ENCODE measurements around the gene IMPACT.

Gene IMPACT, protein sequence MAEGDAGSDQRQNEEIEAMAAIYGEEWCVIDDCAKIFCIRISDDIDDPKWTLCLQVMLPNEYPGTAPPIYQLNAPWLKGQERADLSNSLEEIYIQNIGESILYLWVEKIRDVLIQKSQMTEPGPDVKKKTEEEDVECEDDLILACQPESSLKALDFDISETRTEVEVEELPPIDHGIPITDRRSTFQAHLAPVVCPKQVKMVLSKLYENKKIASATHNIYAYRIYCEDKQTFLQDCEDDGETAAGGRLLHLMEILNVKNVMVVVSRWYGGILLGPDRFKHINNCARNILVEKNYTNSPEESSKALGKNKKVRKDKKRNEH

DNA sequence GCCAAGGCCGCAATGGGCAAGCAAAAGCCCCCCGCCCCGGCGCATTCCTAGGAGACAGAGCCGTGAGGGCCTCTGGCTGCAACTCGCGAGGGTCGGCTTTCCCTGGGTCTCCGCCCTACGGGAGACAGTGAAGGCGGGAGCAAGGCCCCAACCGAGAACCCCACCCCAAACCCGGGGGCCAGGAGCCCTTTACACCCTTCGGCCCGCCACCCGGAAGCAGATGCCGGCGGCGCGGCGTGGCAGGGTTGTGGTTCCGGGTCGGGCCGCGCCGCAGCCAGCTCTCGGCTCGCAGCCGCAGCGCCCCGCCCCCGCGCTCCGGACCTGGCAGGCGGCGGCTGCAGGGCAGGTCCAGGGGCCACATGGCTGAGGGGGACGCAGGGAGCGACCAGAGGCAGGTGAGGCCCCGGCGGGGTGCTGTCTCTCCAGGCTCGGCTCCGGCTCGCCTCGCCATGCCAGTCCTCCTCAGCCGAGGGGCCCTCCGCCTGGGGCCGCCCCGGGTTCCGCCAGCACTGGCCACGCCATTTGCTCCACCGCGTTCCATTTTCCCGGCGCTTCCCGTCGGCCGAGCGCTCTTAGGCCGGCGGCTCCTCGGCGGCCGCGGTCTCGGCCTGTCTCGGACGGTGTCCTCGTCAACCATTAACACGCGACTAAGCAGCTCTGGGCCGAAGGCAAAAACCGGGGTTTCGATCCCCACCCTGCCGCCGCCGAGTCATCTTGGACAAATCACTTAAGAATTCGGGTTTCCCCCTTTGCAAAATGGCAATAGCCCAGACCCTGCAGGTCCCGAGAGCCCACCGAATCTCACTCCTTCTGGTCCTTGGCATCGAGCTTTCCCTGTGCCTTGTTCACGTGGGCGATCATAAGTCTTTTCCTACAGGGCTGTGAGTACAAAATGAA is at the start of gene IMPACT:
TSS of gene IMPACT (plus strand) at position 273 of the 897 bp plus-strand sequence. CDS start at position 360, 87 bp downstream.
- peak; percentile 97 for DNase-seq (ENCODE audit: low spot score)

DNA sequence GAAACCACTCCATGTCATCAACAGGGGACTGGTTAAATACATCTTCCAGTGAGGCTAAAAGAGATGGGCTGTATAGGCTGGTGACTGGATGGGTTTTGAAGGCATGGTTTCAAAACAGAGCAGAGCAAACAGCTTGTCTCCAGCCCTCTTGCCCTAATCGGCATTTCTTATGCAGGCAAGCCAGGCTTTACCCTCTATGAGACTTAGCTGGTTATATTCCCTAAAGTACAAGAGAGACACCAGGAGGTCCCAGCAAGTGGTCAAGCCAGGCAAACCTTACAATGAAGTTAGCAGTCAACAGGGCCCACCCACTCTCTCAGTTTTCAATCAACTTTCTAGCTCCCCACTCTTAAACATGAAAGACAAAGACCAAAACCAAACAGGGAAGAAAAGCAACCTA is 47.9 kb upstream of the IMPACT start:
- DNase-seq (ENCODE audit: low spot score): no peak

DNA sequence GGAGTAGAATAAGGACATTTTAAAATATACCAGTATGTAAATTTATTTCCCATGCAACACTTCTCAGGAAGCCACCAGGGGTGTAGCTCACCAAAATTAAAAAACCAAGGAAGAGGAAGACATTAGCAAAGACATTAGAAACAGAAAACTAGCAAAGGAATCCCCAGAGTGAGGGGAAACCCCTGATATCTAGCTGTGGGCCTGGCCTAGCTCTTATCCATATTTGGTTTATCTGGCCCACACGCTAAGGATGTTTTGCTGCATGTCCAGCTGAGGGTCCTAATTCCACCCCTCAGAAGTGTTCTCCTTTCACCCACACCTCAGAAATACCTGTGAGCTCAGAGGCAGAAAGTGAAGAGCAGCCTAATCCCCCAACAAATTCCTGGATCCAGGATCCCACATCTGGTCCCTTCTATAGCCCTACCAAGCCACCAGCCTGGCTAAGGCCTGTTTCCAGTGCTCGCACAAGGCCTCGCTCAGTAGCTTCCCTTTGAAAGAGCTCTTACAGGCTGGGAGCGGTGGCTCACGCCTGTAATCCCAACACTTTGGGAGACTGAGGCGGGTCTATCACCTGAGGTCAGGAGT is 46.2 kb upstream of the IMPACT start:
- no peak for DNase-seq (ENCODE audit: low spot score)

DNA sequence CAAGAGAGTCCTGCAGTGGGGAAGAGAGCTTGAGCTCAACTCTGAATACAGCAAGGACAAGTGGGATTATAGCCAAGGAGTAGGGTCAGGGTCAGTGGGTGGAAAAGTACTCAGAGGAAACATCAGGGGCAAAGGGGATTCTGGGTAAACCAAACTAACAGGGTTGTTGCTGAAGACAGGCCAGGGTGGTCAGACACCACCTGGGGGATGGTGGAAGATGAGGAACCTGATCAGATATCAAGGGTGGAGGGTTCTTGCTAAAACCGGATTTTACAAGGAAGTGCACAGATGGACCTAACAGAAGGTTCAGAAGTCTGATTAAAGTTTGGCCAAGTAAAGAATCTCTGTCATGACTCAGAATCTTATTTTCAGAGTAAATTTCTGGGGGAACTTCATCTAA is 45.3 kb upstream of the IMPACT start:
- no peak for DNase-seq (ENCODE audit: low spot score)

DNA sequence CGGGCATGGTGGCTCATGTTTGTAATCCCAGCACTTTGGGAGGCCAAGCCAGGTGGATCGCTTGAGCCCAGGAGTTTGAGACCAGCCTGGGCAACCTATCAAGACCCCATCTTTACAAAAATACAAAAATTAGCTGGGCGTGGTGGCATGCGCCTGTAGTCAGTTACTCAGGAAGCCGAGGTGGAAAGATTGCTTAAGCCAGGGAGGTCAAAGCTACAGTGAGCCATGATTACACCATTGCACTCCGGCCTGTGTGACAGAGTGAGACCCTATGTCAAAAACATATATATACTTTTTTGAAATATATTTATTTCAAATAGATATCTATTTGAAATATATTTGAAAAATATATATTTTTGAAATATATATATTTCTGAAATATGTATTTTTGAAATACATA is 39.8 kb upstream of the IMPACT start:
- no peak for DNase-seq (ENCODE audit: low spot score)

DNA sequence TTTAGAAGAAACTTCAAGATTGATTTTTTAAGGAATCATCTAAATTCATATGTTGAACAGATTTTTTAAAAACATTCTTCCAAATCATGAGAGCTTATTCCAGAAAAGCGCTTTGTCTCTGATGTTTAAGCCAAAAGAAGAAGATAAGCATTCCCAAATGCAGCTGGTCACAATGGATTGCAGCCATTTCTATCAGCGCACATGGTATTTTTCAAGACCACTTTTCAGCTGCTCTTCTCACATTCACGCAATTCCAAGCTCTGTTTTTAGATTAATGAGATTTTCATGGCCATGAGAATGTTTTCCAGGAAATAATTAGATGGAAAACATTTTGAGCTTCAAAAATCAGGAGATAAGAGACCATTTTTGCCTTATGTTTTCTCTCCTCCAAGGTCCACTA is 37.5 kb upstream of the IMPACT start:
- DNase-seq (ENCODE audit: low spot score): no peak

DNA sequence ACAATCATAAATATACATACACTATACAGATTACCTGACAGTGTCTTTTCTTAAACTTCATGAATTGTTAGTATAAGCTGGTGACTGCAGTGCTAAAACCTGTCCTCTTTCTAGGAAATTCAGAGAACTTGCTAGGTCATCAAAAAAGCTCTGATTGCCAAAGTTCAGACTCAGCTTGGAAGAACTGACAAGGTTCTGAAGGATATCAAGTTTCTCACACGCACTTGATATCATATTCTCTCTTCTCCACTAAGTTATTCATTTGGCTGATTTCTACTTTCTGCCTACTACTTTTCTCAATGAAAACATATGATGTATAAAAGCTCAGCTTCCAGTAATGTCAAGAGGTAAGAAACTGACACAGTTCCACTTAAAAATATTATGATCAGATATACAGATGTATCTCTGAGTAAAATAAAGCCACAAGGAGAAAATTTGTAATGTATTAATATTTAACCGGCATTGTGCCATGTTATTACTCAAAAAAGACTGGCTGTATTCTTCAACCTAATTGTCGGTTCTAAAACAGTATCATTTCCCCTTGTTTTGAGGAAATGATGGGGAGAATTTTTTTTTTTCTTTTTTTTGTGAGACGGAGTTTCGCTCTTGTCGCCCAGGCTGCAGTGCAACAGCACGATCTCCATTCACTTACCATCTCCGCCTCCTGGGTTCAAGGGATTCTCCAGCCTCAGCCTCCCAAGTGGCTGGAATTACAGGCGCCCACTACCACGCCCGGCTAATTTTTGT is 31.2 kb upstream of the IMPACT start:
- DNase-seq (ENCODE audit: low spot score): no peak

DNA sequence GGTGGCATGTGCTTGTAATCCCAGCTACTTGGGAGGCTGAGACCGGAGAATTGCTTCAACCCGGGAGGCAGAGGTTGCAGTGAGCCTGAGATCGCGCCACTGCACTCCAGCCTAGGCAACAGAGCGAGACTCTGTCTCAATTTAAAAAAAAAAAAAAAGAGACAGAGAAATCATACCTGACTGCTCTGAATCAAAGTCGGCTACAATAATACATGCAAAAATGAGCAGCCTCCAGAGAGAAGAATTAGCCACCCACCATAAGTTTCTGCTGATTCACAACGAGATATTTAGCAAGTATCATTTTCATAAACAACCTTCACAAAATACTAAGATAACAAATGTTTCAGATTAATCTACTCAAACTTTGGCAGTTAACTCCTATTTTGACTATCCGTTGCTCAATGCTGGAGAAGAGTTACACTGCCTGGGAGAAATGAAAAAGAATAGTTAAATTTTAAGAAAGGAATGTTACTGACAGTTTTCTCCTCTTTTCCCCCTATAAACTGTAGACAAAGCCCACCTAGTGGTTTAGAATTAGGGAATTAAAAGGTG is 30.3 kb upstream of the IMPACT start:
- no peak for DNase-seq (ENCODE audit: low spot score)

DNA sequence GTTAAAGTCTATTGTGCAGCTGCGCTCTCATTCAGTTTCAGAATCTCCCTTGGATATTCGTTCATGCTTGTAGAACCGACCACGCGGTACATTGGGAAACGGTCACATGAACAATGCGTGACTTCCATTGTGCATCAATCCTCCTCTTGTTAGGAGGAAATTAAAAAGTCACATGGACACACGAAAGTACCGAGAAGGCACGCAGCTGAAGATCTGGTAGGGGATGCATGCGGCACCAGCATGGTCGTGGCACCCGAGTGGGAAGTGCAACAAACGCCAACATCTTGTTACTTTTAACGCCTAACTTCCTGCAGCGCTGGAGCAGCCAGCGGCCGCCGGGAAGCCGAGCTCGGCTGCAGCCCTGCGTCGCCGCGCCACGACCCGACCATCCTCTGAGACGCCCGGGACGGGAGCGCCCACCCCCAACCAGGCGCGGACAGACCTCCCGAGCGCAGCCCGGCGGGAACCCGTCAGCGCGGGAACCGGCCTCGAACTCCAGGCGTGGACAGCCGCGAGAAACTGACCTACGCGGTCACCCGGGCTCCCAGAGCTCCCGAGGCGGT is 29.3 kb upstream of the IMPACT start:
- peak; percentile 49 for DNase-seq (ENCODE audit: low spot score)

DNA sequence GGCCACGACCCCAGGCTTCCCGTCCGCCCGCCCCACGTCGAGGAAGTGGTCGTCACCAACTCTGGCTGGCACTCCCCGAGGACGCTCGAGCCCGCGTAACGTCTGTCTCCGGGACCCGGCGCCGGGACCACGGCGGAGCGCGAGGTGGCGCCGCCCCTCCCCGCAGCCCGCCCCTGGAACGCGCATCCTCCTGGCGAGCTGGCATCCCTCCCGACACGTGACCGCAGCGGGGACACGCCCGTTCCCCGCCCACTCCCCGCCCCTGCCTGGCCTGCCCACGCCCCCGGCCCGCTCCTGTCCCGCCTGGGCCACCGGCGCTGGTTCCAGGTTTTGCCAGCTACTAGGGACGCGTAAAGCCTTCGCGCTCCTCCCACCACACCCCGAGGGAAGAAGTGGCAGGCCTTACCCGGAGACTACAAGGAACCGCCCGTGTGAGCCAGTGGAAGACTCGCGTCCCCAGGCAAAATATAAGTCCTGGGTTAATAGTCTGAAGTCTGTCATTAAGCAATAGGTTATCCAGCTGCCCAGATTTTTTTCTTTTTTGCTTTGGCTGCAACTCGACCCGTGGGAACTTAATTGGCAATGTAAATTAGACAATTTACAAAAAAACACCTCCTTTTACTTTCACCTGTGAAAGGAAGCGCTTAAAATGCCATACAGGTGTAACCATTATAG is 28.6 kb upstream of the IMPACT start, which contains the start of gene OSBPL1A:
TSS of gene OSBPL1A (minus strand) at position 131 of the 675 bp plus-strand sequence. CDS start 20,291 bp downstream, outside the sequence.
- peak; percentile 98 for DNase-seq (ENCODE audit: low spot score)

DNA sequence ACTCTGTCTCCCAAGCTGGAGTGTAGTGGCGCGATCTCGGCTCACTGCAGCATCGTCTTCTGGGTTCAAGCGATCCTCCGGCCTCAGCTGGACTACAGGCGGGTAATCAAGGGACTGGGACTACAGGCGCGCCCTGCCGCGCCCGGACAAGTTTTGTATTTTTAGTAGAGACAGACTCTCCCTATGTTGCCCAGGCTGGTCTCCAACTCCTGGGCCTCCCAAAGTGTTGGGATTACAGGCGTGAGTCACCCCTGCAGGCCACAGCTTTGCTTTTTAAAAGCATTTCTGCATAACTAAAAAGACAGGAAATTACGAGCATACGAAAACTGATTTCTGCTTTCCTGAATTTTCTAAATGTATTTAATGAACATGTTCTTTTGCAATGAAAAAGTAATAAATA is 27.9 kb upstream of the IMPACT start:
- DNase-seq (ENCODE audit: low spot score): peak; percentile 53

DNA sequence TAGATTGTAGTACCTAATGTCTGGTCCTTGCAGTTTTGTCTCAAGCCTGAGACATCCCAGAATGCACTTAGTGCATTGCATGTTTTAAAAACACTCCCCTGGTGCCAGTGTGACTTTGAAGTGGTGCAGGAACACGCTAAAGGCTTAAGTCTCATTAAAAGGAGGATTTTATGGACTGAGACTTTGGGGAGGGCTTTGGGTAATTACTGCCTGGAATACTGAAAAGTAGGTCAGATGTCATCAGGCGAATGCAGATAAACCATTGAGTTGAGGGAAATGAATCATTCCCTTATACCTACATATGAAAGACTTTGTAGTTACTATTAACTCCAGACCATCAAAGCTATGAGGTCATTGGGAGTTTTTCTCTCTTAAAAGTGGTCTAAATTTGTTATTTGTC is 25.9 kb upstream of the IMPACT start:
- no peak for DNase-seq (ENCODE audit: low spot score)

DNA sequence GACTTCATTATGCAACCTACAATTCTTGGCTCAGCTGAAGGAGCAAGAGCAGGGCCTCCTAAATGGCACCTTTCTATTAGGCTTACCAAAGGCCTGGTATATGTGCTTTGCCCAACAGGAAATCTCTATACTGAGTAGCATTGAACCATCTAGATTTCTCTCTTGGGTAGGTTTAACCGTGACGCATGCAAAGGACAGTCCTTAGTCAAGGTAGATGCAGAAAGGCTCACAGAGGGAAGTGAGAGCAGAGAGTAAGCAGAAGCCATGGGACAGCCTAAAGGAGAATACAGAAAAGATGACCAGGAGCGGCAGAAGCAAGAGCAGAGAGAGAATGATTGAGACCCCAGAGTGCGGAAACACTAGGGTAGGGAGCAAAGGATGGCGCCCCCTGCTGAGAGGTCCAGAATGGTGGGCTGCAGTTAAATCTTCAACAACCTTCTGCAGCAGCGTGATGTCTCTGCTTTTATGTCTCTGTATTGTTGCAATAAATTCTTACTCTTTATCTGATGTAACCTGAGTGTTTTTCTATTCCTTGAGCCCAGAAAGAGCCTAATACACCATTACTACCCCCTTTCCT is 24.2 kb upstream of the IMPACT start:
- DNase-seq (ENCODE audit: low spot score): no peak

DNA sequence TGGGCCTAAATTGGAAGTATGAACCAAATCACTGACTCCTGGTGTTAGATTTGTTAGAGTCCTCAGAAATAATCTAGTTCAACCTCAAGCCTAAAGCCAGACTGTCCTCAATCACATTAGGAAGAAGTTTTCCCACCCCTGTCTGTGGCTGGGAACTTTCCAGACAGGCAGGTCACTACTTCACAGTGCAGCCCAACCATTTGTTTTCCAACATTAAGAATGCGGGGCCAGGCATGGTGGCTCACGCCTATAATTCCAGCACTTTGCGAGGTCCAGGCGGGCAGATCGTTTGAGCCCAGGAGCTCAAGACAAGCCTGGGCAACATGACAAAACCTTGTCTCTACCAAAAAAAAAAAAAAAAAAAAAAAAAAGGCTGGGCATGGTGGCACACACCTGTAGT is 23.4 kb upstream of the IMPACT start:
- no peak for DNase-seq (ENCODE audit: low spot score)

DNA sequence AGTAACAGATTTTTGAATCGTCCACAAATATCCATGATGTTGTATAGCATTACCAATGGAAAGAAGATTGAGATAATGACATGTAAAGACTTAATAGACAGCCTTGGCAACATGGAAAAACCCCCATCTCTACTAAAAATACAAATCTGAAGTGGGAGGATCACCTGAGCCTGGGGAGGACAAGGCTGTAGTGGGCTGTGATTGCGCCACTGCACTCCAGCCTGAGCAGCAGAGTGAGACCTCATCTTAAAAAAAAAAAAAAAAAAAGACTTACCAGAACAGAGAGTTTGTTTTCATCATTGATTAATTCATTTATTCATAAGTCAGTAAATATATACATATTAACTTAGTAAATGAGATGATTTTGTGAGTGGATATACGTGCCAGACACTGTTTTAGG is 21.9 kb upstream of the IMPACT start:
- no peak for DNase-seq (ENCODE audit: low spot score)

DNA sequence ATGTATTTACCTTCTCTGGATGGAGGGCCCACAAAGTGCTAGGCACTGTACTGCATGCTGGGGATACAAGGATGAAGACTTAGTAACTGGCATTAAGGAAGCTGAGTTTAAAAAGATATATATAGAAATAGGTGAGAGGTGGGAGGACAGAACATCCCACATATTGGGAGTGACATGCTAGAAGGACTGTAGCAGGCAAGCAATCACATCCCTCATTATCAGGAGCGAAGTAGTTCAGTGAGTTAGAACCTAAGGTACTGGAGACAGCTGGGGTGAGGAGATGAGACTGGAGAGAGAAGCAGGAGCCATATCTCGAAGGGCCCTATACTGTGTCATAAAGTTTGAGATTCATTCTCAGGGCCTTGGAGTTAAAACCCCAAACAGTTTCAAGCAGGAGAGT is 18.0 kb upstream of the IMPACT start:
- DNase-seq (ENCODE audit: low spot score): no peak

DNA sequence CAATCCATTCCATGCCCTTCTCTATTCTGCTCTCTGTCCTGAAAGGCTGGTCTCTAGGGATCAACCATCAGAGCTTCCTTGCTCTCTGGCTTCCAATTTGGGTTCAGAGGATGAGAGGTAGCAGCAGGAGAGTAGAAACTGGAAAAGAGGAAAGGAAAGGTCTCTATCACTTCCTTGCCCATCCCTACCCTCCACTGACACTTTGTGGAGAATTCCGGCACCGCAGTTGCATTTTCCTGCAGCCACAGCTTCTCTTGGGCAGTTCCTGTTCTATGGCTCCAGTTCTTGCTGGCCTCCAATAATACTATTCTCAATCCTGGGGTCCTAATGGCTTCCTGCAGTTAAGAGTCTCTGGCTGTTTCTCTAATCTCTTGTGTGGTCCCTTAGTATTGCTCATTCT is 13.3 kb upstream of the IMPACT start:
- peak; percentile 68 for DNase-seq (ENCODE audit: low spot score)

DNA sequence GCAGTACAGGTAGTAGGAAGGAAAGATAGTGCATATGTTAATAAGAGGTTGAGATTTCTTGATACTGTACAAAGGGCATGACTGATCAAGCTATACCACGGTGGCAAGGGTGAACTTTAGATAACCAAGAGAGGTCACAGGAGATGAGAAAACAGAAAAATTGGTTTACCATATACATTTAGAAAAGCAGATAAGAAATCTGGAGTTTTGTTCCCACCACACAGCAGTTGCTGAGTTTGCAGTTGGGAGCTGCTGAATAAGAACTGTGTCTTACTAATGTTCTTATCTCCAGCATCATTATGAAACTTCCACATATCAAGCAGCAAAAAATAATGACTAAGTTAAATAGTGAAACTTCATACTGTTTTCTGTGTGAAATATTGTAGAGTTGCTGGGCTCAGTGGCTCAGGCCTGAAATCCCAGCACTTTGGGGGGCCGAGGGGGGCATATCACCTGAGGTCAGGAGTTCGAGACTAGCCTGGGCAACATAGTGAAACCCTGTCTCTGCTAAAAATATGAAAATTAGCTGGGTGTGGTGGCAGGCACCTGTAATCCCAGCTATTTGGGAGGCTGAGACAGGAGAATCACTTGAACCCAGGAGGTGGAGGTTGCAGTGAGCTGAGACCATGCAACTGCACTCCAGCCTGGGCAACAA is 12.0 kb upstream of the IMPACT start:
- DNase-seq (ENCODE audit: low spot score): no peak

DNA sequence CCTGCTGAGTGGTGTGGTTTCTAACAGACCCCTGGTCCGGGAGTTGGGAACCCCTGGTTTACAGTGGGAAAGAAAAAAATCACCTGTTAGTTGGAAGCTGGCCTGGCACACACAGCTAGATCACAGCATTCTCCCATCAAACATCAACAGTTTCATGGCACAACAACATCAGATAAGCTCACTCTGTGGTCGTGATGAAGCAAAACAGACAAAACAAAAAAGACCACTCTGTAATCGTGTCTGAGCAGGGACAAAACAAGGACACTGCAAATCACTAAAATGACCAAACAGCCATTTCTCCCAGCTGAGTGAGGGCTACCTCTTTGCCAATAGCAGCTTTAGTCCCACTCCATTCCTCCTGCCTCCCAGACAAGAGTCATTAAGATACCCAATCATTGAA is 9.0 kb upstream of the IMPACT start:
- DNase-seq (ENCODE audit: low spot score): no peak

DNA sequence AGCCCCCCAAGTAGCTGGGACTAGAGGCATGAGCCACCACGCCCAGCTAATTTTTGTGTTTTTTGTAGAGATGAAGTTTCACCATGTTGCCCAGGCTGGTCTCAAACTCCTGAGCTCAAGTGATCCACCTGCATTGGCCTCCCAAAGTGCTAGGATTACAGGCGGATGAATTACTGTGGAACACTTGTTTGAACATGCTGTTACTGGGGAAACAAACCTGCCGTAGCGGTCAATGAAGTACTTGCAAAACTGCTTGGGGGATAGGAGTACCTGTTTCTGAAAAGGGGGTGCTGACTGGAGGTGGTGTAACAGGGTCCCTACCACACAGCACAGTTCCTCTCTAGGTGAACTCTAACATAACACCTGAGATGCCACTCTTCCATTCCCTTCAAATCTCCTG is 5.9 kb upstream of the IMPACT start:
- DNase-seq (ENCODE audit: low spot score): no peak
